Endodermal cell (in vitro differentiated cells): Measurements from ENCODE around the gene SFSWAP. TPM values are rescaled to one million over a fixed set of nuclear protein-coding genes. Genes with fewer than 3 reads are reported as not detected.
"Not testable (repeated sequence)": the region's sequence is repeated elsewhere in the genome, so short reads cannot be mapped to it uniquely, and the experiment has no call there.

ENCODE experiments used
- DNase-seq: peaks from one replicate; pipeline ENCODE4 v3.0.0-alpha.2; 2017
- H3K27ac ChIP-seq: 2 replicates; pipeline ENCODE4 v1.5.1; 2013; ENCODE audit warnings: mild to moderate bottlenecking, low read depth, low read length, moderate library complexity
- H3K27me3 ChIP-seq: 2 replicates; pipeline ENCODE4 v1.6.1; 2013; ENCODE audit warnings: mild to moderate bottlenecking, low read length, moderate library complexity; ENCODE audit not compliant: insufficient read depth, control insufficient read depth, poor library complexity, severe bottlenecking
- H3K36me3 ChIP-seq: 2 replicates; pipeline ENCODE4 v1.7.0; 2013; ENCODE audit warnings: mild to moderate bottlenecking, low read length, moderate library complexity; ENCODE audit not compliant: control insufficient read depth, insufficient read depth
- H3K4me1 ChIP-seq: one replicate; pipeline ENCODE4 v1.7.0; 2013; ENCODE audit warnings: low read length; ENCODE audit not compliant: control insufficient read depth, insufficient read depth
- H3K4me3 ChIP-seq: 2 replicates; pipeline ENCODE4 v1.5.1; 2013; ENCODE audit warnings: mild to moderate bottlenecking, low read length, moderate library complexity
- H3K9ac ChIP-seq: 2 replicates; pipeline ENCODE4 v1.6.1; 2013; ENCODE audit warnings: mild to moderate bottlenecking, low read length, moderate library complexity; ENCODE audit not compliant: poor library complexity, severe bottlenecking; ENCODE audit errors: extremely low read depth
- H3K9me3 ChIP-seq: 2 replicates; pipeline ENCODE4 v1.6.1; 2013; ENCODE audit warnings: mild to moderate bottlenecking, low read length, moderate library complexity; ENCODE audit not compliant: control insufficient read depth
- H3K27ac Mint-ChIP-seq: 2 replicates; pipeline ENCODE4 v1.8.0; 2020; ENCODE audit warnings: mixed read lengths
- H3K27me3 Mint-ChIP-seq: 2 replicates; pipeline ENCODE4 v1.8.0; 2021; ENCODE audit warnings: mild to moderate bottlenecking, mixed read lengths; ENCODE audit not compliant: insufficient read depth
- H3K36me3 Mint-ChIP-seq: 2 replicates; pipeline ENCODE4 v1.8.0; 2020; ENCODE audit warnings: low read depth, mixed read lengths
- H3K4me1 Mint-ChIP-seq: 2 replicates; pipeline ENCODE4 v1.8.0; 2020; ENCODE audit warnings: mixed read lengths
- H3K4me3 Mint-ChIP-seq: 2 replicates; pipeline ENCODE4 v1.8.0; 2020; ENCODE audit warnings: mild to moderate bottlenecking, moderate library complexity, mixed read lengths
- H3K9me3 Mint-ChIP-seq: 2 replicates; pipeline ENCODE4 v1.8.0; 2020; ENCODE audit warnings: mild to moderate bottlenecking, mixed read lengths
- WGBS, 2 experiments: methylation state at CpG; one replicate each; pipeline versions ENCODE4 v1.1.5 to v1.1.7; 2013; ENCODE audit warnings: missing lambda C conversion rate in 2 of 2, mixed read lengths in 1 of 2; ENCODE audit not compliant: insufficient coverage in 1 of 2, insufficient read length in 1 of 2; 5-methylcytosine and 5-hydroxymethylcytosine counted together
- total RNA-seq, 2 donors: library from RNA; stranded (reverse); fragmentation: NEBNext Ultra II Directional in 1 of 2; extraction: Animal tissue kit (Norgen Biotek cat#: 25700) in 1 of 2; gene quantifications; 2 replicates in 1 of 2; 3 replicates in 1 of 2; pipeline ENCODE4 v1.2.1, GENCODE V29; 2021
- TF ChIP-seq, protein P1 (sequence below): fragments of 200-600 bp; sonication (generic); conservative IDR thresholded peaks from 2 replicates; pipeline ENCODE4 v1.5.0; 2021; ENCODE audit warnings: antibody characterized with exemption, mild to moderate bottlenecking

The SFSWAP gene
- total RNA-seq, 2 donors from 2014 or later, result 50.0 to 52.3 TPM

DNA sequence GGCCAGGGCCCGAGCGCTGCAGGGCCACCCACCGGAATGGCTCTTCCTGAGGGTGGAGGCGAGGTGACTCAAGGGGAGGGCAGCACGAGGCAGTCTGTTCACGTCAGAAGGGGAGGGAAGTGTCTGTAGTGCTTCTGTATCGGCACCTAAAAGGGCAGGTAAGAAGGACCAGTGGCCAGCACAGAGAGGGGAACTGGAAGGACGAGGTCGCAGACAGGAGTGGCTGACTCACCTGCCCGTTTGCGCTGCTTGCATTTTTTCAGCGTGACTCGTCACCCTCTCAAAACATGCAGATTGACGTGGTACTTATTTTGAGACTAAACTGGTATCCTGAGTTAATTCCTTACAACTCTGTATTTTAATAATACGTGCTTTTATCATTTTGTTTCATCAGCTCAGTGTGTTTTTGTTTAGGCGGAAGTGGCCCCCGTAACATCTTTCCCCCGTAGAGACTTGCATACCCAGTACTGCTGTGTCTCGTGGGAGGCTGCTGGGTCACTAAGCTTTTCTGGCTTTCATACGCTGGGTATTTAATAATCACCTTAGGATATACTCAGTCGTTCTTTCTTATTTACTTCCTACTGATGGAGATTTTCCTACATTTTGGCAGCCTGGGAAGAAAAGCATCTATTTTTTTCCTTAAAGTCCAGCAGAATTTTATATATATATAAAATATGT is 26.4 kb downstream of the SFSWAP start:
- Mint-ChIP-seq H3K27ac (peak overlapping the region; percentile 87), H3K36me3 (peaks cover 68% of the 10 kb centered on the region)

DNA sequence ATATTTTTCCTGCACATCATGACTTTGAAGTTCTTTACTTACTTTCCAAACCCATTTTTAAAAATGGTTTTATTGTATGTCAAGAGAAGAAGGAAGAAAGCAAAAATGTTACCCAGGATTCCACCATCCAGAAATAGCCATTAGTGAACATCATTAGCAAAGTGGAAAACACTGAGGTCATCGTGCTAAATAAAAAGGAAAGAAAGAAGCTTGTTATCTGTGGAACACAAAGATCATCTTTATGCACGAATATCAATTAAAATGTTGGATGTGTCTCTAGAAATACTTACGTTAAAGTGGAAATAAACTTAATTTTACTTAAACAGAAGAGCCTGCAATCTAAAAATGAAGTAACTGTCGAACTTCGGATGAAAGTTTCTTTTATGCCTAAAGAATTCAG is 27.3 kb downstream of the SFSWAP start:
- TF ChIP-seq, protein P1, sequence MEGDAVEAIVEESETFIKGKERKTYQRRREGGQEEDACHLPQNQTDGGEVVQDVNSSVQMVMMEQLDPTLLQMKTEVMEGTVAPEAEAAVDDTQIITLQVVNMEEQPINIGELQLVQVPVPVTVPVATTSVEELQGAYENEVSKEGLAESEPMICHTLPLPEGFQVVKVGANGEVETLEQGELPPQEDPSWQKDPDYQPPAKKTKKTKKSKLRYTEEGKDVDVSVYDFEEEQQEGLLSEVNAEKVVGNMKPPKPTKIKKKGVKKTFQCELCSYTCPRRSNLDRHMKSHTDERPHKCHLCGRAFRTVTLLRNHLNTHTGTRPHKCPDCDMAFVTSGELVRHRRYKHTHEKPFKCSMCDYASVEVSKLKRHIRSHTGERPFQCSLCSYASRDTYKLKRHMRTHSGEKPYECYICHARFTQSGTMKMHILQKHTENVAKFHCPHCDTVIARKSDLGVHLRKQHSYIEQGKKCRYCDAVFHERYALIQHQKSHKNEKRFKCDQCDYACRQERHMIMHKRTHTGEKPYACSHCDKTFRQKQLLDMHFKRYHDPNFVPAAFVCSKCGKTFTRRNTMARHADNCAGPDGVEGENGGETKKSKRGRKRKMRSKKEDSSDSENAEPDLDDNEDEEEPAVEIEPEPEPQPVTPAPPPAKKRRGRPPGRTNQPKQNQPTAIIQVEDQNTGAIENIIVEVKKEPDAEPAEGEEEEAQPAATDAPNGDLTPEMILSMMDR, result no peak
- H3K4me1 ChIP-seq, result no peaks in the 10 kb centered on the region
- H3K36me3 ChIP-seq, result peaks cover 89% of the 10 kb centered on the region
- no peak overlapping the region for H3K4me3 ChIP-seq
- no peak overlapping the region for H3K27ac ChIP-seq
- 94 to 100% methylated on average over 4 to 5 of the region's 5 CpGs for WGBS, 2 experiments
- Mint-ChIP-seq H3K4me3 (no peak overlapping the region), H3K4me1 (peaks cover 8% of the 10 kb centered on the region), H3K27ac (no peak overlapping the region), H3K36me3 (peaks cover 69% of the 10 kb centered on the region), H3K27me3 (no peaks in the 10 kb centered on the region), H3K9me3 (peaks cover 21% of the 10 kb centered on the region)
- no peak overlapping the region for H3K9ac ChIP-seq
- no peak for DNase-seq
- no peaks in the 10 kb centered on the region for H3K27me3 ChIP-seq
- H3K9me3 ChIP-seq, result peaks cover 33% of the 10 kb centered on the region

More for the DNA sequence above, 26.4 kb downstream of the SFSWAP start:
- H3K9me3 ChIP-seq, result peaks cover 24% of the 10 kb centered on the region
- DNase-seq, result peak; percentile 86
- TF ChIP-seq, protein P1, result no peak
- no peak overlapping the region for H3K9ac ChIP-seq
- H3K27me3 ChIP-seq, result no peaks in the 10 kb centered on the region
- 89 to 90% methylated on average over 20 to 21 of the region's 21 CpGs for WGBS, 2 experiments
- H3K36me3 ChIP-seq, result peaks cover 89% of the 10 kb centered on the region
- H3K4me3 ChIP-seq, result no peak overlapping the region
- no peak overlapping the region for H3K27ac ChIP-seq
- Mint-ChIP-seq H3K27me3 (no peaks in the 10 kb centered on the region), H3K9me3 (peaks cover 12% of the 10 kb centered on the region), H3K4me3 (no peak overlapping the region), H3K4me1 (peaks cover 8% of the 10 kb centered on the region)
- no peaks in the 10 kb centered on the region for H3K4me1 ChIP-seq

DNA sequence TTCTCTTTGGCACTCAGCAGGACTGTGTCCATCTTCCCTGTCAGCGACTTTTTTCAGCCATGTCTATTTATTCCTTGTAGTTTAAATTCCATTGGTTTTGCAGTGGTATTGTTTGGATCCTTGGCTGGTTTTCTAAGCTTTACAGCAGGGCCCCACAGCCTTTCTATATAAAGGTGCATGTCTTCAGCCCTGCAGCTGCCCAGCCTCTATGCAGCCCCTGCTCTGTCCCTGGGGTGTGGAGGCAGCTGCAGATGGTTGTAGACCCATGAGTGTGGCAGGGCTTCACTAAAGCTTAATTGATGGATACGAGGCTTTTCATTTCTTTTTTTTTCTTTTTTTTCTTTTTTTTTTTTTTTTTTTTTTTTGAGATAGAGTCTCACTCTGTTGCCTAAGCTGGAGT is 29.7 kb downstream of the SFSWAP start:
- 100% methylated on average over 1 of the region's 2 CpGs; no CpG with 5 or more reads in 1 of the 2 experiments for WGBS, 2 experiments
- no peak overlapping the region for H3K27ac Mint-ChIP-seq
- H3K36me3 ChIP-seq, result peaks cover 92% of the 10 kb centered on the region

DNA sequence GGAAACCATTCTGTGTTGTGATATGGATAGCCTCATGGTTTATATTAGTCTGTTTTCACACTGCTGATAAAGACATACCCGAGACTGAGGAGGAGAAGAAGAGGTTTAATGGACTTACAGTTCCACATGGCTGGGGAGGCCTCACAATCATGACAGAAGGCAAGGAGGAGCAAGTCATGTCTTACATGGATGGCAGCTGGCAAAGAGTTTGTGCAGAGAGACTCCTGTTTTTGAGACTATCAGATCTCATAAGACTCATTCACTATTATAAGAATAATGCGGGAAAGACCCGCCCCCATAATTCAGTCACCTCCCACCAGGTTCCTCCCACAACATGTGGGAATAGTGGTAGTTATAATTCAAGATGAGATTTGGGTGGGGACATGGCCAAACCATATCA is 31.9 kb downstream of the SFSWAP start:
- not testable (repeated sequence) for H3K27me3 ChIP-seq, H3K4me1 ChIP-seq, H3K4me1 Mint-ChIP-seq, H3K27ac ChIP-seq, DNase-seq, H3K4me3 Mint-ChIP-seq, H3K27ac Mint-ChIP-seq, H3K27me3 Mint-ChIP-seq, H3K9ac ChIP-seq
- Histone ChIP-seq H3K36me3 (peaks cover 93% of the 10 kb centered on the region), H3K9me3 (peaks cover 58% of the 10 kb centered on the region), H3K4me3 (peak overlapping the region; percentile 66)
- 100% methylated on average over 1 of the region's 3 CpGs for WGBS, 2 experiments
- Mint-ChIP-seq H3K9me3 (peaks cover 46% of the 10 kb centered on the region), H3K36me3 (peaks cover 85% of the 10 kb centered on the region)

More for the DNA sequence above, 29.7 kb downstream of the SFSWAP start:
- H3K9ac ChIP-seq, result no peak overlapping the region
- no peaks in the 10 kb centered on the region for H3K27me3 ChIP-seq
- H3K4me1 ChIP-seq, result no peaks in the 10 kb centered on the region
- H3K27me3 Mint-ChIP-seq, result no peaks in the 10 kb centered on the region
- TF ChIP-seq, protein P1, result no peak
- DNase-seq, result no peak
- H3K4me3 Mint-ChIP-seq, result no peak overlapping the region
- H3K9me3 ChIP-seq, result peaks cover 57% of the 10 kb centered on the region
- H3K4me3 ChIP-seq, result no peak overlapping the region
- peaks cover 8% of the 10 kb centered on the region for H3K4me1 Mint-ChIP-seq
- no peak overlapping the region for H3K27ac ChIP-seq
- peaks cover 77% of the 10 kb centered on the region for H3K36me3 Mint-ChIP-seq
- H3K9me3 Mint-ChIP-seq, result peaks cover 46% of the 10 kb centered on the region

DNA sequence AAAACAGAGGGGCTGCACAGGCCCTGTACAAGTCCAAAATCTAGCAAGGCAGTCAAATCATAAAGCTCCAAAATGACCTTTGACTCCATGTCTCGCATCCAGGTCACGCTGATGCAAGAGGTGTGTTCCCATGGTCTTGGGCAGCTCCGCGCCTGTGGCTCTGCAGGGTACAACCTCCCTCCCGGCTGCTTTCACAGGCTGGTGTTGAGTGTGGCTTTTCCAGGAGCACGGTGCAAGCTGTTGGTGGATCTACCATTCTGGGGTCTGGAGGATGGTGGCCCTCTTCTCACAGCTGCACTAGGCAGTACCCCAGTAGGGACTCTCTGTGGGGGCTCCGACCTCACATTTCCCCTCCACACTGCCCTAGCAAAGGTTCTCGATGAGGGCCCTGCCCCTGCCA is 32.5 kb downstream of the SFSWAP start:
- DNase-seq, result peak; percentile 33
- Histone ChIP-seq H3K9me3 (peaks cover 58% of the 10 kb centered on the region), H3K4me3 (peak overlapping the region; percentile 66), H3K36me3 (peaks cover 90% of the 10 kb centered on the region)
- H3K27me3 ChIP-seq, H3K27ac Mint-ChIP-seq, H3K4me3 Mint-ChIP-seq, H3K4me1 Mint-ChIP-seq, H3K27ac ChIP-seq, H3K4me1 ChIP-seq, H3K9ac ChIP-seq, H3K27me3 Mint-ChIP-seq: not testable (repeated sequence)
- Mint-ChIP-seq H3K9me3 (peaks cover 46% of the 10 kb centered on the region), H3K36me3 (peaks cover 85% of the 10 kb centered on the region)
- 96 to 97% methylated on average over 3 to 8 of the region's 8 CpGs for WGBS, 2 experiments
